MM.1S (cell line): ENCODE results near the gene CHRNB4.

Source experiments
- DNase-seq: peaks from one replicate; pipeline ENCODE4 v3.0.0-alpha.2; 2015
- H2AFZ ChIP-seq: fragments of 300-600 bp; sonication (generic); 2 replicates; pipeline ENCODE4 v1.6.0; 2016; ENCODE audit warnings: antibody characterized with exemption, low read length
- H3F3A ChIP-seq: fragments of 300-600 bp; sonication (generic); 2 replicates; pipeline ENCODE4 v1.6.1; 2016; ENCODE audit warnings: mild to moderate bottlenecking, antibody characterized with exemption, low read length, moderate library complexity, mixed read lengths; ENCODE audit not compliant: insufficient read depth
- H3K27ac ChIP-seq: fragments of 300-600 bp; sonication (generic); 2 replicates; pipeline ENCODE4 v1.5.1; 2016; ENCODE audit warnings: mild to moderate bottlenecking, low read length
- H3K27me3 ChIP-seq: fragments of 300-600 bp; sonication (generic); replicated peaks from 2 replicates; pipeline ENCODE4 v1.6.0; 2016; ENCODE audit warnings: low read length; ENCODE audit not compliant: insufficient read depth
- H3K36me3 ChIP-seq: fragments of 300-600 bp; sonication (generic); replicated peaks from 2 replicates; pipeline ENCODE4 v1.6.1; 2016; ENCODE audit warnings: mild to moderate bottlenecking, low read length, mixed read lengths; ENCODE audit not compliant: insufficient read depth
- H3K4me1 ChIP-seq: fragments of 300-600 bp; sonication (generic); 2 replicates; pipeline ENCODE4 v1.6.1; 2016; ENCODE audit warnings: low read length, mixed read lengths
- H3K4me2 ChIP-seq: fragments of 300-600 bp; sonication (generic); 2 replicates; pipeline ENCODE4 v1.6.0; 2016; ENCODE audit warnings: low read depth, low read length
- H3K4me3 ChIP-seq: fragments of 300-600 bp; sonication (generic); 2 replicates; pipeline ENCODE4 v1.5.1; 2016; ENCODE audit warnings: low read length, mixed read lengths
- H3K79me2 ChIP-seq: fragments of 300-600 bp; sonication (generic); 2 replicates; pipeline ENCODE4 v1.6.1; 2016; ENCODE audit warnings: mixed run types, low read length, mixed read lengths
- H3K9ac ChIP-seq: fragments of 300-600 bp; sonication (generic); 2 replicates; pipeline ENCODE4 v1.6.1; 2016; ENCODE audit warnings: low read length, mixed read lengths
- H3K9me2 ChIP-seq: fragments of 300-600 bp; sonication (generic); replicated peaks from 2 replicates; pipeline ENCODE4 v1.6.1; 2016; ENCODE audit warnings: mild to moderate bottlenecking, low read length, mixed read lengths; ENCODE audit not compliant: insufficient read depth
- H3K9me3 ChIP-seq: fragments of 300-600 bp; sonication (generic); replicated peaks from 2 replicates; pipeline ENCODE4 v1.6.1; 2016; ENCODE audit warnings: mild to moderate bottlenecking, low read length, mixed read lengths; ENCODE audit not compliant: insufficient read depth
- H4K20me1 ChIP-seq: fragments of 300-600 bp; sonication (generic); 2 replicates; pipeline ENCODE4 v1.6.1; 2016; ENCODE audit warnings: mild to moderate bottlenecking, low read length, moderate library complexity, mixed read lengths; ENCODE audit not compliant: insufficient read depth
- CTCF ChIP-seq: fragments of 300-600 bp; sonication (generic); IDR thresholded peaks from 2 replicates; pipeline ENCODE4 v1.5.1; 2016; ENCODE audit warnings: antibody characterized with exemption, low read length, mixed read lengths
- EZH2 ChIP-seq: fragments of 300-600 bp; sonication (generic); optimal IDR thresholded peaks from 2 replicates; pipeline ENCODE3; 2017; ENCODE audit warnings: low read depth, mild to moderate bottlenecking, antibody characterized with exemption, low read length, mixed read lengths
- EZH2phosphoT487 ChIP-seq: fragments of 300-600 bp; sonication (generic); IDR thresholded peaks from 2 replicates; pipeline ENCODE4 v1.6.1; 2018; ENCODE audit warnings: antibody characterized with exemption, low read length

The CHRNB4 gene

GRCh38 chr15:78672285-78673014, 31.4 kb upstream of the CHRNB4 start:
- H4K20me1 ChIP-seq = no peaks in the 10 kb centered on the region
- no peaks in the 10 kb centered on the region for H3K4me1 ChIP-seq
- no peak for DNase-seq
- H3K4me2 ChIP-seq = no peak overlapping the region
- H3F3A ChIP-seq = no peaks in the 10 kb centered on the region
- H3K36me3 ChIP-seq = no peaks in the 10 kb centered on the region
- H3K27me3 ChIP-seq = no peaks in the 10 kb centered on the region
- no peak overlapping the region for H3K27ac ChIP-seq
- H3K9me2 ChIP-seq = no peaks in the 10 kb centered on the region
- no peak overlapping the region for H2AFZ ChIP-seq
- TF ChIP-seq EZH2 (no peak), EZH2phosphoT487 (no peak)
- no peak overlapping the region for H3K4me3 ChIP-seq
- no peaks in the 10 kb centered on the region for H3K9me3 ChIP-seq
- H3K9ac ChIP-seq = no peak overlapping the region
- no peaks in the 10 kb centered on the region for H3K79me2 ChIP-seq

GRCh38 chr15:78671626-78672211, 30.7 kb upstream of the CHRNB4 start:
- H3K79me2 ChIP-seq = no peaks in the 10 kb centered on the region
- no peak overlapping the region for H3K27ac ChIP-seq
- H3K36me3 ChIP-seq = no peaks in the 10 kb centered on the region
- TF ChIP-seq CTCF (no peak), EZH2 (no peak), EZH2phosphoT487 (no peak)
- H3K4me2 ChIP-seq = no peak overlapping the region
- H4K20me1 ChIP-seq = no peaks in the 10 kb centered on the region
- no peak overlapping the region for H3K4me3 ChIP-seq
- no peaks in the 10 kb centered on the region for H3F3A ChIP-seq
- DNase-seq = no peak
- no peaks in the 10 kb centered on the region for H3K9me2 ChIP-seq
- no peak overlapping the region for H2AFZ ChIP-seq
- no peaks in the 10 kb centered on the region for H3K9me3 ChIP-seq
- H3K27me3 ChIP-seq = no peaks in the 10 kb centered on the region
- H3K4me1 ChIP-seq = no peaks in the 10 kb centered on the region
- no peak overlapping the region for H3K9ac ChIP-seq

GRCh38 chr15:78668987-78669386, 28.0 kb upstream of the CHRNB4 start:
- no peak for DNase-seq
- H2AFZ ChIP-seq = no peak overlapping the region
- H3K27ac ChIP-seq = no peak overlapping the region
- H3K36me3 ChIP-seq = no peaks in the 10 kb centered on the region
- no peaks in the 10 kb centered on the region for H3K9me3 ChIP-seq
- H4K20me1 ChIP-seq = no peaks in the 10 kb centered on the region
- H3K4me1 ChIP-seq = no peaks in the 10 kb centered on the region
- no peaks in the 10 kb centered on the region for H3K79me2 ChIP-seq
- H3K27me3 ChIP-seq = no peaks in the 10 kb centered on the region
- no peaks in the 10 kb centered on the region for H3K9me2 ChIP-seq
- H3K4me3 ChIP-seq = no peak overlapping the region
- TF ChIP-seq EZH2 (no peak), EZH2phosphoT487 (no peak)
- H3F3A ChIP-seq = no peaks in the 10 kb centered on the region
- H3K9ac ChIP-seq = no peak overlapping the region
- H3K4me2 ChIP-seq = no peak overlapping the region

GRCh38 chr15:78667578-78668236, 26.7 kb upstream of the CHRNB4 start:
- no peaks in the 10 kb centered on the region for H3K9me3 ChIP-seq
- TF ChIP-seq CTCF (no peak), EZH2 (no peak), EZH2phosphoT487 (no peak)
- no peak overlapping the region for H3K4me2 ChIP-seq
- no peaks in the 10 kb centered on the region for H3K27me3 ChIP-seq
- no peak overlapping the region for H2AFZ ChIP-seq
- no peak overlapping the region for H3K9ac ChIP-seq
- H3K4me3 ChIP-seq = no peak overlapping the region
- no peaks in the 10 kb centered on the region for H3F3A ChIP-seq
- H3K36me3 ChIP-seq = no peaks in the 10 kb centered on the region
- H4K20me1 ChIP-seq = no peaks in the 10 kb centered on the region
- H3K27ac ChIP-seq = no peak overlapping the region
- no peak for DNase-seq
- H3K9me2 ChIP-seq = no peaks in the 10 kb centered on the region
- no peaks in the 10 kb centered on the region for H3K4me1 ChIP-seq
- no peaks in the 10 kb centered on the region for H3K79me2 ChIP-seq
